Sigmoid colon (tissue), 4 donors: ENCODE results near the gene SMIM24.

Source experiments
- POLR2AphosphoS5 ChIP-seq, 4 donors: sonication (generic); formaldehyde crosslinking; IDR thresholded peaks; one replicate each; pipeline ENCODE4 v1.6.1; 2017; ENCODE audit warnings: antibody characterized with exemption in 4 of 4
- TF ChIP-seq, protein P1 (sequence below), 4 experiments: fragments of 450-650 bp in 3 of 4; fragments of 200-600 bp in 1 of 4; IDR thresholded peaks; one replicate each; pipeline ENCODE4 v1.5.1; 2016 to 2019; ENCODE audit warnings: antibody characterized with exemption in 4 of 4, mild to moderate bottlenecking in 3 of 4, moderate library complexity in 2 of 4

DNA sequence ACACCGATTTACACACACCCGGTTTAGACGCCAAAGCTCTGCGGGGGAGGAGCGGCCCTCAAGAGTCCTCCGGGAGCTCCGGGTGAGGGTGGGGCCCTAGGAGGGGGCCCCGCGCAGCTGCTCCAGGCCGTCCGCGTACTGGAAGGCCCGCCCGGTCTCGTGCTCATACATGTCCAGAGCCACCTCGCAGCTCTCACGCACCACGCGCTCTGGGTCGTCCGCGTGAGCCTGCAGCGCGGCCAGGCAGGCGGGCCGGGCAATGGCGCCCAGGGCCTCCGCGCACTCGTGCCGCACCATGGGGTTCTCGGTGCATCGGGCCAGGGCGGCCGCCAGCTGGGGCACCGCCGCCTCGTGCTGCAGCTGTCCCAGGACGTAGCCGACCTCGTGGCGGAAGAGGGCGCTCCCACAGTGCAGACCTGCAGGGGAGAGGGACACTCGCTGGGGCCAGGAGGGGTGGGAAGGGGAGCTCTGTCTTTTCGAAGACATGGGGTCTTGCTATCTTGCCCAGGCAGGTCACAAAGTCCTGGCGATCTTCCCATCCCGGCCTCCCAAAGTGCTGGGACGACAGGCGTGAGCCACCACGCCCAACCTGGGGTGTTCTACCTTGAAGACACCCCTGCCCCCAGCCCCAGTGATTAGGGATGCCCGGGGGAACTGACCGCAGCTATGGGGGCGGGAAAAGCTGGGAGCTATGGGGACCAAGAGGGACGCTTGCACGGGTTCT is 11.2 kb upstream of the SMIM24 start:
- TF ChIP-seq, protein P1, sequence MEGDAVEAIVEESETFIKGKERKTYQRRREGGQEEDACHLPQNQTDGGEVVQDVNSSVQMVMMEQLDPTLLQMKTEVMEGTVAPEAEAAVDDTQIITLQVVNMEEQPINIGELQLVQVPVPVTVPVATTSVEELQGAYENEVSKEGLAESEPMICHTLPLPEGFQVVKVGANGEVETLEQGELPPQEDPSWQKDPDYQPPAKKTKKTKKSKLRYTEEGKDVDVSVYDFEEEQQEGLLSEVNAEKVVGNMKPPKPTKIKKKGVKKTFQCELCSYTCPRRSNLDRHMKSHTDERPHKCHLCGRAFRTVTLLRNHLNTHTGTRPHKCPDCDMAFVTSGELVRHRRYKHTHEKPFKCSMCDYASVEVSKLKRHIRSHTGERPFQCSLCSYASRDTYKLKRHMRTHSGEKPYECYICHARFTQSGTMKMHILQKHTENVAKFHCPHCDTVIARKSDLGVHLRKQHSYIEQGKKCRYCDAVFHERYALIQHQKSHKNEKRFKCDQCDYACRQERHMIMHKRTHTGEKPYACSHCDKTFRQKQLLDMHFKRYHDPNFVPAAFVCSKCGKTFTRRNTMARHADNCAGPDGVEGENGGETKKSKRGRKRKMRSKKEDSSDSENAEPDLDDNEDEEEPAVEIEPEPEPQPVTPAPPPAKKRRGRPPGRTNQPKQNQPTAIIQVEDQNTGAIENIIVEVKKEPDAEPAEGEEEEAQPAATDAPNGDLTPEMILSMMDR (IDR thresholded peaks at IDR 0.05), result no peak
- no peak for TF ChIP-seq POLR2AphosphoS5 (IDR thresholded peaks at IDR 0.05)
